ENCODE data around the gene WFDC9.
"Not testable (repeated sequence)": the region's sequence is repeated elsewhere in the genome, so short reads cannot be mapped to it uniquely, and the experiment has no call there.

WFDC9 gene

DNA sequence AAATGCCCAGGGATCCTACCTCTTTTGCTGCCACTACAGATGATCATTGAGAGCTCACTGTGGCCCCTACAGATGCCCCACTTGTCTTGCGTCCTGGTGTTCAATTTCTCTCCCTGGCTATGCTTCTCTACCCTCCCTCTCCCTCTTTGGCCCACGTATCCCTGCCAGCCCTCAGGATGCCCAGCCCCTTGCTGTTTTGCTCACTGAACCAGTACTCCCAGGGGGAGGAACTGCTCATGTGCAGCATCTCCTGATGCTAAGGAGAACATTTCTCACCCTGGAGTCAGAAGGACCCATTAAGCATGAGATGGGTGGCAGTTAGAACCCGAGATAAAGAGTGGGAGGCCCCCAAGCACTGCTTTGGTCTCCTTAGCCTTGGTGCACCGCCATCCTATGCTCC, at the start of gene WFDC9:
Gene WFDC9, minus strand, starts transcription at position 101 of the 400 bp plus-strand sequence. CDS start 21,103 bp downstream, outside the sequence.
- no peak for DNase-seq

- DNase-seq: no peak
These were observed 48.6 kb upstream of the WFDC9 start for GRCh38 chr20:45679650-45680049.

DNA sequence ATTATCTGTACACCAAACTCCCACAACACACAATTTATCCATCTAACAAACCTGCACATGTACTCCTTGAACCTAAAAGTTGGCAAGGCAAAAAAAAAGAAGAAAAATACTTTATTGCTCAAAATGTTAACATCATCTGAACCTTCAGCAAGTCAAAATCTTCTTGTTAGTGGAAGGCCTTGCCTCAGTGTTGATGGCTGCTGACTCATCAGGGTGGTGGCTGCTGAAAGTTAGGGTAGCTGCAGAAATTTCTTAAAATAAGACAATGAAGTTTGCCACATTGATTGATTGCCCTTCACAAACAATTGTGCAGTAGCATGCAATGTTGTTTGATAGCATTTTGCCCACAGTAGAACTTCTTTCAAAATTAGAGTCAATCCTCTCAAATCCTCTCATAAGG, 41.7 kb upstream of the WFDC9 start:
- DNase-seq: no peak

- no peak for DNase-seq
These were observed 39.1 kb upstream of the WFDC9 start, which contains the start of gene WFDC11 for GRCh38 chr20:45670139-45670538. Gene WFDC11, minus strand, starts transcription at chr20:45670239. Its CDS starts 19,639 bp downstream, at chr20:45650600.

DNA sequence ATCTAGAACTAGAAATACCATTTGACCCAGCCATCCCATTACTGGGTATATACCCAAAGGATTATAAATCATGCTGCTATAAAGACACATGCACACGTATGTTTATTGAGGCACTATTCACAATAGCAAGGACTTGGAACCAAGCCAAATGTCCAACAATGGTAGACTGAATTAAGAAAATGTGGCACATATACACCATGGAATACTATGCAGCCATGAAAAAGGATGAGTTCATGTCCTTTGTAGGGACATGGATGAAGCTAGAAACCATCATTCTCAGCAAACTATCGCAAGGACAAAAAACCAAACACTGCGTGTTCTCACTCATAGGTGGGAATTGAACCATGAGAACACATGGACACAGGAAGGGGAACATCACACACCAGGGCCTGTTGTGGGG, 26.0 kb upstream of the WFDC9 start:
- not testable (repeated sequence) for DNase-seq

GRCh38 chr20:45651726-45652125, 20.6 kb upstream of the WFDC9 start:
- not testable (repeated sequence) for DNase-seq

- no peak for DNase-seq
These were observed 18.3 kb upstream of the WFDC9 start for GRCh38 chr20:45649312-45649863.

DNA sequence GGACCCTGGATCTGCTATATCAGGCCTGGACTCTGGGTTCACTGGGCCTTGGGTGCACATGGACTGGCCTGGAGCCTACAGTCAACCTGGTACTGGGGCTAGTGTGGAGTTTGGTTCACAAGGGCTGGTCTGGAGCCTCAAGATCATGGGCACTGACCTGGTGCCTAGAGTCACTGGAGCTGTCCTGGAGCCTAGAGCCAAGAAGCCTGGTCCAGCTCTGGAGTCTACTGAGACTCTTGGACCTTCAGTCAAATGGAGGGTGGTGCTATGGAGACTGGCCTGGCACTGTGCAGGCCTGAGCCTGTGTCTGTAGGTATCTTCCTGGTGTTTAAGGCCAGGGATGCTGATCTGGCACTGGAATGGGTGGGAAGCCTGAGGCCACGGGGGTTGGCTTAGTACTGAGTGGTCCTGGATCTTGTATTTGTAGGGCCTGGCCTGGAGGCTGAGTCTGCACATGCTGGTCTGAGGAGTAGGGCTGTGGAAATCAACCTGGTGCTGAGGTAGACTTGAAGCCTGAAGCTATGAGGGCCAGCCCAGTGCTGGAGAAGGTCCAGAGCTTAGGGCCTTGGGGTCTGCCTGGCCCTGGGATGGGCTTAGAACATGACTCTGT, 16.5 kb upstream of the WFDC9 start:
- no peak for DNase-seq

- no peak for DNase-seq
These were observed 15.8 kb upstream of the WFDC9 start for GRCh38 chr20:45646875-45647274.

- not testable (repeated sequence) for DNase-seq
These were observed 14.8 kb upstream of the WFDC9 start for GRCh38 chr20:45645869-45646268.

GRCh38 chr20:45641076-45641475, 10.0 kb upstream of the WFDC9 start:
- DNase-seq: not testable (repeated sequence)

- DNase-seq: no peak
These were observed 8.6 kb upstream of the WFDC9 start for GRCh38 chr20:45639687-45640086.

- no peak for DNase-seq
These were observed 5.4 kb upstream of the WFDC9 start for GRCh38 chr20:45636513-45636912.

DNA sequence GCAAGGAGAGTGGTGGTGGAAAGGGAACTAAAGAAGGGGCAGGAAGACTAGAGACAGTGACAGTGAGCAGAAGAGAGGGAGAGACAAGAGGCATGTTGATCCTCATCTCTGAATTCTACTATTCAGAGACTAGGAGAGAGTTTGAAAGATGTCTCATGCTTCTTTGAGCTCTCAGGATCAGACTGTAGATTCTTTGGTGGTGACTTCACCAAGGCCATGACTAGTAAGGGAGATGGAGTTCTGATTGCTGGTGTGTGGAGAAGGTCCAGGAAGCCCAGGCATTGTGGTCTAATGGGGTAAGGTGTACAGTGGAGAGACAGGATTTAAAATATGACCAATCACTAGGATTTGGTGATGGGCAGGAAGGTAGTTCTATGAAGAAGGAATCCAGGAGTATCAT, 713 bp downstream of the WFDC9 start:
- no peak for DNase-seq

GRCh38 chr20:45629496-45630100, 1.5 kb downstream of the WFDC9 start, which contains the start of gene WFDC10A:
Gene WFDC10A, plus strand, starts transcription at chr20:45629739. Its CDS starts 75 bp downstream, at chr20:45629814.
- peak; percentile 35 for DNase-seq

- DNase-seq: no peak
These were observed 4.5 kb downstream of the WFDC9 start for GRCh38 chr20:45626540-45626939.

DNA sequence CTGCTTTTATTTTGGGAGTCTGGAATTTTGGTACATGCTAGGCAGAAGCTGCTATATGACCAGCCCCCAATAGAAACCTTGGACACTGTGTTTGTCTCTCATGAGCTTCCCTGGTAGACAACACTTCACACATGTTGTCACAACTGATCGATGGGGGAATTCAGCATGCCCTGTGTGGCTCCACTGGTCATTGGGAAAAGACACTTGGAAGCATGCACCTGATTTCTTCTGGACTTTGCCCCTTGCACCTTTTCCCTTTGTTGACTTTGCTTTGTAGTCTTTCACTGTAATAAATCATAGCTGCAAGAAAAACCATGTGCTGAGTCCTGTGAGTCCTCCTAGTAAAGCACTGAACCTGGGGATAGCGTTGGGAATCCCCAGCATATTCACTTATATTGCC, 9.5 kb downstream of the WFDC9 start:
- DNase-seq: no peak

GRCh38 chr20:45617591-45617990, 13.5 kb downstream of the WFDC9 start:
- DNase-seq: no peak

DNA sequence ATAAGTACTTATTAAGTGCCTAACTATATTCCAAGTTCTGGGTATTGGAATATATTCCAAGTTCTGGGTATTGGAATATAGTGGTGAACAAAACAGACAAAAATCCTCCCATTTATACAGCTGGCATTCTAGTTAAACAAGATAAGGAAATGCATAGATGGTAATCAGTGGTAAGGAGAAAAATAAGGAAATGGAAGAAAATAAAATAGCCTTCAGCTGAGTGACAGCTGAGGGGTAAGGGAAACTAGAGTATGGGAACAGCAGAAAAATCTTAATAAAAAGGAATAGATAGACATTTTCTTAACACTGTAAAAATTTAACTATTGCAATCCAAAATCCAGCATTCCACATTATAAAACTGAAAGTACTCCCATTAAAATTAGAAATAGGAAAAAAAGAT, 18.8 kb downstream of the WFDC9 start:
- DNase-seq: no peak

- DNase-seq: peak; percentile 78
These were observed 20.0 kb downstream of the WFDC9 start for GRCh38 chr20:45611054-45611453.

DNA sequence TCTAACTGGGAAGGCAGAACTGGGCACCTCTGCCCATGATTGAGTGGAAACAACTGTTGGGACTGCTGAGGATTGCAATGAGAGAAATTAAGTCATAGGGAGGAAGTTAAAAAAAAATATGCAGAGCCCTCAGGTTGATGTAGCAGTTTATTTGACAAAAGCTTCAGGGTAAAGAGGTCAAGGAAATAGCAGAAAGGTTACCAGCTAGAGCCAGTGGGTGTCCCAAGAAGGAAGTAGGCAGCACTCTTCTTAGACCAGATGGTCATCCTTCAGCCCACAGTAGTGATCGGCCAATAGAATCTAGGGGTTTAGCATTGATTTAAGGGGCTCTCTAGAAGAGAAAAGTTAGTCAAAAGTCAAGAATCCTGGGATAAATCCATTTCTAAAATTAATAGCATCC, 23.3 kb downstream of the WFDC9 start:
- no peak for DNase-seq

DNA sequence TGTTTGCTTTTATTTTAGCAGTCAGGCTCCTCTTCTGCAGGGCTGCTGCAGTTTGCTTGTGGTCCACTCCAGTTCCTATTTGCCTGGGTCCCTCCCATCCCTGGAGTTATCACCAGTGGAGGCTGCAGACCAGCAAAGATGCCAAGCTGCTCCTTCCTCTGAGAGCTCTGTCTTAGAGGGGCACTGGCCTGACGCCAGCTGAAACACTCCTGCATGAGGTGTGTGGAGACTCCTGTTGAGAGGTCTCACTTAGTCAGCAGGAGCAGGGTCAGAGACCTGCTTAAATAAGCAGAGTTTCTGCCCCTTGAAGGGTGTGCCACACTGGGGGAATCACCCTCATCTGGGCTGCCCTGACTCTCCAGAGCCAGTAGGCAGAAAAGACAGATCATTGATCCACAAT, 35.8 kb downstream of the WFDC9 start:
- DNase-seq: no peak

GRCh38 chr20:45593498-45593897, 37.6 kb downstream of the WFDC9 start:
- DNase-seq: no peak

DNA sequence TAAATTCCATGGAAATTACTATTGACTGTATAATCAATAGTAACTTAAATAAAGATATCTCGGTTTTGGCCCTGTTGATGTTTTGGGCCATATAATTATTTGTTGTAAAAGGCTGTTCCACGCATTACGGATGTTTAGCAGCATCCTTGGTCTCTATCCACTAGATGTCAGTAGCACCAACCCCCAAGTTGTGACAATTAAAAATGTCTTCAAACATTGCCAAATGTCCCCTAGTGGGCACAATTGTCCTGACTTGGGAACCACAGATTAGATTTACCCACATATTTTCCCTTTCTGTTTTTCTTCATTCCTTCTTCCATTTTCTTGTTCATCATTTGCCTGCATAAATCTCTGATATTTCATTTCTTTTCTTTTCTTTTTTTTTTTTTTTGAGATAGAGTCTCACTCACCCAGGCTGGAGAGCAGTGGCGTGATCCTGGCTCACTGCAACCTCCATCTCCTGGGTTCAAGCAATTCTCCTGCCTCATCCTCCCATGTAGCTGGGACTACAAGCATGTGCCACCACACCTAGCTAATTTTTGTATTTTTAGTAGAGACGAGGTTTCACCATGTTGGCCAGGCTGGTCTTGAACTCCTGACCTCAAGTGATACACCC, 38.4 kb downstream of the WFDC9 start:
- no peak for DNase-seq
